GM18873 (cell line): ENCODE data around the gene TMEM184C.

Experiments
- ATAC-seq: cut with Tn5 transposase; IDR thresholded peaks from one replicate; pipeline ENCODE4 v1.9.1; 2021; ENCODE audit warnings: mild to moderate bottlenecking, moderate library complexity, moderate number of reproducible peaks; ENCODE audit not compliant: unreplicated experiment, low FRiP score

The TMEM184C gene

GRCh38 chr4:147644471-147644870, 27.3 kb downstream of the TMEM184C start:
- no peak for ATAC-seq

- no peak for ATAC-seq
These were observed 27.9 kb downstream of the TMEM184C start for GRCh38 chr4:147645099-147645498.

- ATAC-seq: no peak
These were observed 31.5 kb downstream of the TMEM184C start for GRCh38 chr4:147648656-147649055.

- no peak for ATAC-seq
These were observed 34.4 kb downstream of the TMEM184C start for GRCh38 chr4:147651563-147651962.

GRCh38 chr4:147655639-147656038, 38.4 kb downstream of the TMEM184C start:
- ATAC-seq: no peak

GRCh38 chr4:147658501-147658900, 41.3 kb downstream of the TMEM184C start:
- no peak for ATAC-seq

GRCh38 chr4:147674073-147674472, 56.9 kb downstream of the TMEM184C start:
- no peak for ATAC-seq

- no peak for ATAC-seq
These were observed 57.3 kb downstream of the TMEM184C start for GRCh38 chr4:147674496-147674895.

GRCh38 chr4:147678106-147678505, 60.9 kb downstream of the TMEM184C start:
- ATAC-seq: no peak

- ATAC-seq: no peak
These were observed 61.8 kb downstream of the TMEM184C start for GRCh38 chr4:147678796-147679549.

- ATAC-seq: no peak
These were observed 65.6 kb downstream of the TMEM184C start for GRCh38 chr4:147682755-147683154.

- ATAC-seq: no peak
These were observed 66.0 kb downstream of the TMEM184C start for GRCh38 chr4:147683188-147683591.

GRCh38 chr4:147683717-147684700, 66.8 kb downstream of the TMEM184C start, which contains the start of gene PRMT9:
TSS of gene PRMT9 (minus strand) at chr4:147684163. CDS start at chr4:147683987, 176 bp downstream.
- ATAC-seq: peak; percentile 99

- ATAC-seq: no peak
These were observed 71.9 kb downstream of the TMEM184C start for GRCh38 chr4:147689067-147689466.

GRCh38 chr4:147691820-147692219, 74.6 kb downstream of the TMEM184C start:
- no peak for ATAC-seq

- no peak for ATAC-seq
These were observed 76.0 kb downstream of the TMEM184C start for GRCh38 chr4:147693218-147693617.

GRCh38 chr4:147696866-147697265, 79.7 kb downstream of the TMEM184C start:
- no peak for ATAC-seq

- ATAC-seq: no peak
These were observed 87.6 kb downstream of the TMEM184C start for GRCh38 chr4:147704846-147705245.

GRCh38 chr4:147707892-147708672, 90.9 kb downstream of the TMEM184C start:
- ATAC-seq: no peak

- ATAC-seq: no peak
These were observed 92.8 kb downstream of the TMEM184C start for GRCh38 chr4:147709999-147710398.
